MCF 10A (cell line): ENCODE measurements around the gene SPEF2. TPM values are rescaled to one million over a fixed set of nuclear protein-coding genes. Genes with fewer than 3 reads are reported as not detected.

Experiments
- BruUV-seq: library from RNA; stranded (reverse); fragments of 400-500 nt; replicated peaks from 2 replicates; lab custom pipeline; 2021; lab: Mats Ljungman, UMichigan
- CTCF ChIA-PET: fragments of 300-600 bp; sonication (Branson Sonifier 250); formaldehyde crosslinking; extraction: SDS; loops from one replicate; lab custom pipeline; 2021; ENCODE audit warnings: antibody characterized with exemption, inconsistent platforms; lab: Yijun Ruan, JAX
- POLR2A ChIA-PET: fragments of 300-600, 350-650 bp; sonication (Branson Sonifier 250); formaldehyde crosslinking; extraction: SDS; loops from one replicate; lab custom pipeline; 2020; ENCODE audit warnings: antibody characterized with exemption, inconsistent platforms; lab: Yijun Ruan, JAX
- DNase-seq: peaks from one replicate; pipeline ENCODE4 v3.0.0-alpha.2; 2018; ENCODE audit not compliant: unreplicated experiment
- H3K27ac Mint-ChIP-seq: one replicate; pipeline ENCODE4 v1.8.0; 2022; ENCODE audit warnings: mild to moderate bottlenecking, low read depth, mixed read lengths; ENCODE audit not compliant: unreplicated experiment
- H3K27me3 Mint-ChIP-seq: one replicate; pipeline ENCODE4 v1.8.0; 2022; ENCODE audit warnings: mixed read lengths; ENCODE audit not compliant: insufficient read depth, unreplicated experiment
- H3K36me3 Mint-ChIP-seq: one replicate; pipeline ENCODE4 v1.8.0; 2022; ENCODE audit warnings: mild to moderate bottlenecking, moderate library complexity, mixed read lengths; ENCODE audit not compliant: insufficient read depth, unreplicated experiment
- H3K4me1 Mint-ChIP-seq: one replicate; pipeline ENCODE4 v1.8.0; 2022; ENCODE audit warnings: mixed read lengths; ENCODE audit not compliant: insufficient read depth, unreplicated experiment
- H3K4me3 Mint-ChIP-seq: one replicate; pipeline ENCODE4 v1.8.0; 2022; ENCODE audit warnings: mild to moderate bottlenecking, moderate library complexity, mixed read lengths; ENCODE audit not compliant: unreplicated experiment
- H3K9me3 Mint-ChIP-seq: one replicate; pipeline ENCODE4 v1.8.0; 2022; ENCODE audit warnings: mixed read lengths; ENCODE audit not compliant: unreplicated experiment
- CTCF ChIP-seq: fragments of 200-600 bp; IDR thresholded peaks from one replicate; pipeline ENCODE4 v1.8.0; 2022; ENCODE audit warnings: antibody characterized with exemption, mild to moderate bottlenecking; ENCODE audit not compliant: unreplicated experiment
- intact Hi-C: fragments of 100-400 bp; cut with micrococcal nuclease; formaldehyde crosslinking; loops from 2 replicates; pipeline ENCODE4 v1.14.1; 2022
- total RNA-seq: library from RNA; stranded (reverse); gene quantifications from 2 replicates; pipeline ENCODE4 v1.2.3, GENCODE V29; 2022

The SPEF2 gene
- total RNA-seq, 1 experiment from 2014 or later = 5.3 TPM

- no peaks in the 10 kb centered on the region for H3K27me3 Mint-ChIP-seq
- BruUV-seq = no TSS peak
- H3K36me3 Mint-ChIP-seq = no peaks in the 10 kb centered on the region
- no peak overlapping the region for H3K27ac Mint-ChIP-seq
- H3K4me1 Mint-ChIP-seq = no peaks in the 10 kb centered on the region
- H3K4me3 Mint-ChIP-seq = no peak overlapping the region
- CTCF ChIA-PET = interaction anchor here (3.9 to 4.7 kb wide), 2 partner anchors 9 to 266 kb away, joined by 23 to 26 read pairs; no protein-coding TSS in a partner anchor
- no peaks in the 10 kb centered on the region for H3K9me3 Mint-ChIP-seq
- TF ChIP-seq CTCF = no peak
- intact Hi-C loops = no loop called here
- POLR2A ChIA-PET = no interaction called here
- no peak for DNase-seq
Measured at GRCh38 chr5:35660451-35660850, 42.8 kb downstream of the SPEF2 start.

- no TSS peak for BruUV-seq
- H3K4me1 Mint-ChIP-seq = no peaks in the 10 kb centered on the region
- H3K27me3 Mint-ChIP-seq = no peaks in the 10 kb centered on the region
- peaks cover 6% of the 10 kb centered on the region for H3K36me3 Mint-ChIP-seq
- DNase-seq = no peak
- ChIA-PET CTCF (interaction anchor here (0.6 kb wide), 1 partner anchor 9 kb away, joined by 3 read pairs; no protein-coding TSS in a partner anchor), POLR2A (no interaction called here)
- intact Hi-C loops = no loop called here
- H3K9me3 Mint-ChIP-seq = no peaks in the 10 kb centered on the region
- no peak overlapping the region for H3K4me3 Mint-ChIP-seq
- H3K27ac Mint-ChIP-seq = no peak overlapping the region
- no peak for TF ChIP-seq CTCF
Measured at GRCh38 chr5:35664584-35664983, 46.9 kb downstream of the SPEF2 start.

GRCh38 chr5:35665096-35665495, 47.4 kb downstream of the SPEF2 start:
- no TSS peak for BruUV-seq
- no peaks in the 10 kb centered on the region for H3K4me1 Mint-ChIP-seq
- no peak for DNase-seq
- H3K9me3 Mint-ChIP-seq = no peaks in the 10 kb centered on the region
- peaks cover 6% of the 10 kb centered on the region for H3K36me3 Mint-ChIP-seq
- CTCF ChIA-PET = interaction anchor here (0.6 to 1.9 kb wide), 3 partner anchors 10 to 243 kb away, joined by 3 to 11 read pairs (median 3); no protein-coding TSS in a partner anchor
- H3K4me3 Mint-ChIP-seq = no peak overlapping the region
- TF ChIP-seq CTCF = no peak
- H3K27ac Mint-ChIP-seq = no peak overlapping the region
- intact Hi-C loops = no loop called here
- POLR2A ChIA-PET = interaction anchor here (1.0 kb wide), 1 partner anchor 15 kb away, joined by 3 read pairs; no protein-coding TSS in a partner anchor
- no peaks in the 10 kb centered on the region for H3K27me3 Mint-ChIP-seq

GRCh38 chr5:35668319-35668718, 50.7 kb downstream of the SPEF2 start:
- Mint-ChIP-seq H3K27me3 (no peaks in the 10 kb centered on the region), H3K4me3 (no peak overlapping the region), H3K27ac (no peak overlapping the region), H3K9me3 (no peaks in the 10 kb centered on the region), H3K4me1 (no peaks in the 10 kb centered on the region), H3K36me3 (peaks cover 6% of the 10 kb centered on the region)
- BruUV-seq = no TSS peak
- DNase-seq = no peak
- POLR2A ChIA-PET = no interaction called here
- intact Hi-C loops = no loop called here
- TF ChIP-seq CTCF = no peak
- CTCF ChIA-PET = interaction anchor here (0.6 to 1.2 kb wide), 3 partner anchors 153 to 257 kb away, joined by 3 to 4 read pairs (median 3); no protein-coding TSS in a partner anchor
